ENCODE data around the gene ROBO1. TPM values are rescaled to one million over a fixed set of nuclear protein-coding genes. Genes with fewer than 3 reads are reported as not detected.

The ROBO1 gene
- total and polyA plus RNA-seq, 2 donors (not counting 1 experiment from before 2014, with no cell fraction given) = 0.27 to 3.2 TPM

- ChIA-PET CTCF (no interaction called here), POLR2A (no interaction called here)
- no peaks in the 10 kb centered on the region for H3K79me2 ChIP-seq (ENCODE audit: control insufficient read depth, insufficient read depth, low read length)
- WGBS (ENCODE audit: insufficient coverage) = 88% methylated on average over 2 of the region's 4 CpGs
- no peak overlapping the region for H3K4me2 ChIP-seq (replicated peaks; ENCODE audit: low read depth, low read length, poor library complexity, severe bottlenecking)
- H3K27ac Mint-ChIP-seq = no peak overlapping the region
- no peaks in the 10 kb centered on the region for H3K27me3 Mint-ChIP-seq
- TF ChIP-seq EZH2 (IDR thresholded peaks at IDR 0.05; ENCODE audit: borderline replicate concordance, insufficient read depth, low read depth, low read length, poor library complexity, severe bottlenecking) (no peak), CTCF (IDR thresholded peaks at IDR 0.05) (no peak)
- DNase-seq = no peak
- no peaks in the 10 kb centered on the region for H3K27me3 ChIP-seq (replicated peaks in 1 of 4; ENCODE audit: control extremely low read depth in 1 of 4, control insufficient read depth in 3 of 4, insufficient read depth in 4 of 4, low read length in 3 of 4)
- ATAC-seq (ENCODE audit: low read depth) = no peak
- no peaks in the 10 kb centered on the region for H3K9me3 ChIP-seq (ENCODE audit: control extremely low read depth in 1 of 3, control insufficient read depth in 2 of 3, insufficient read depth in 1 of 3, low read length in 2 of 3)
- no peak overlapping the region for H3K4me3 ChIP-seq (ENCODE audit: control extremely low read depth in 1 of 5, extremely low read depth in 1 of 5, insufficient read depth in 1 of 5, low read depth in 2 of 5, low read length in 4 of 5)
- intact Hi-C loops (cut with micrococcal nuclease) = no loop called here
- H3K27ac ChIP-seq (ENCODE audit: low read length in 2 of 2) = no peak overlapping the region
- no peaks in the 10 kb centered on the region for H3K36me3 ChIP-seq (replicated peaks in 1 of 2; ENCODE audit: control extremely low read depth in 1 of 2, control insufficient read depth in 1 of 2, extremely low read depth in 1 of 2, insufficient read depth in 2 of 2, low read length in 1 of 2)
- no peak overlapping the region for H3K9ac ChIP-seq (ENCODE audit: low read length)
- H3K9me3 Mint-ChIP-seq (ENCODE audit: insufficient read depth) = peaks cover 3% of the 10 kb centered on the region
- H2AFZ ChIP-seq (ENCODE audit: insufficient read depth, low read depth, low read length, poor library complexity, severe bottlenecking) = no peak overlapping the region
- no peaks in the 10 kb centered on the region for H3K4me1 ChIP-seq (ENCODE audit: control insufficient read depth in 2 of 2, insufficient read depth in 2 of 2, low read length in 2 of 2)
- H3K4me3 Mint-ChIP-seq = no peak overlapping the region
- H3K4me1 Mint-ChIP-seq = no peaks in the 10 kb centered on the region
- H4K20me1 ChIP-seq (ENCODE audit: control insufficient read depth, insufficient read depth, low read length, poor library complexity, severe bottlenecking) = no peaks in the 10 kb centered on the region
Observed at GRCh38 chr3:78827618-78828017, 940.2 kb downstream of the ROBO1 start.

- Mint-ChIP-seq H3K4me3 (no peak overlapping the region), H3K4me1 (no peaks in the 10 kb centered on the region), H3K9me3 (ENCODE audit: insufficient read depth) (no peaks in the 10 kb centered on the region), H3K27me3 (no peaks in the 10 kb centered on the region), H3K27ac (no peak overlapping the region)
- POLR2A ChIA-PET = no interaction called here
- no peak overlapping the region for H3K9ac ChIP-seq (ENCODE audit: low read length)
- no peaks in the 10 kb centered on the region for H3K4me1 ChIP-seq (ENCODE audit: control insufficient read depth in 2 of 2, insufficient read depth in 2 of 2, low read length in 2 of 2)
- no peaks in the 10 kb centered on the region for H3K9me3 ChIP-seq (ENCODE audit: control extremely low read depth in 1 of 3, control insufficient read depth in 2 of 3, insufficient read depth in 1 of 3, low read length in 2 of 3)
- no peak overlapping the region for H2AFZ ChIP-seq (ENCODE audit: insufficient read depth, low read depth, low read length, poor library complexity, severe bottlenecking)
- no peak overlapping the region for H3K4me3 ChIP-seq (ENCODE audit: control extremely low read depth in 1 of 5, extremely low read depth in 1 of 5, insufficient read depth in 1 of 5, low read depth in 2 of 5, low read length in 4 of 5)
- H3K36me3 ChIP-seq (replicated peaks in 1 of 2; ENCODE audit: control extremely low read depth in 1 of 2, control insufficient read depth in 1 of 2, extremely low read depth in 1 of 2, insufficient read depth in 2 of 2, low read length in 1 of 2) = no peaks in the 10 kb centered on the region
- ATAC-seq (ENCODE audit: low read depth) (no peak), DNase-seq (no peak)
- CTCF ChIA-PET = no interaction called here
- no peaks in the 10 kb centered on the region for H4K20me1 ChIP-seq (ENCODE audit: control insufficient read depth, insufficient read depth, low read length, poor library complexity, severe bottlenecking)
- no peak overlapping the region for H3K4me2 ChIP-seq (replicated peaks; ENCODE audit: low read depth, low read length, poor library complexity, severe bottlenecking)
- no peaks in the 10 kb centered on the region for H3K27me3 ChIP-seq (replicated peaks in 1 of 4; ENCODE audit: control extremely low read depth in 1 of 4, control insufficient read depth in 3 of 4, insufficient read depth in 4 of 4, low read length in 3 of 4)
- no peaks in the 10 kb centered on the region for H3K79me2 ChIP-seq (ENCODE audit: control insufficient read depth, insufficient read depth, low read length)
- intact Hi-C loops (cut with micrococcal nuclease) = no loop called here
- TF ChIP-seq CTCF (IDR thresholded peaks at IDR 0.05) (no peak), EZH2 (IDR thresholded peaks at IDR 0.05; ENCODE audit: borderline replicate concordance, insufficient read depth, low read depth, low read length, poor library complexity, severe bottlenecking) (no peak)
- H3K27ac ChIP-seq (ENCODE audit: low read length in 2 of 2) = no peak overlapping the region
Observed at GRCh38 chr3:78825858-78826215, 942.0 kb downstream of the ROBO1 start.

Data from B cell (primary cell).